K562 (cell line): Measurements from ENCODE around the gene TMED5. TPM values are rescaled to one million over a fixed set of nuclear protein-coding genes. Genes with fewer than 3 reads are reported as not detected.

Source experiments
- ARID4B ChIP-seq: sonication (generic); formaldehyde crosslinking; IDR thresholded peaks from 2 replicates; pipeline ENCODE4 v1.8.0; 2022; ENCODE audit warnings: mild to moderate bottlenecking, missing genetic modification reagents
- DNMT1 ChIP-seq: fragments of 450-650 bp; IDR thresholded peaks from 2 replicates; pipeline ENCODE4 v1.6.1; 2016; ENCODE audit warnings: antibody characterized with exemption, mild to moderate bottlenecking
- EP300 ChIP-seq: IDR thresholded peaks from 2 replicates; pipeline ENCODE4 v1.6.1; 2012; ENCODE audit warnings: low read length, improper control_type of control experiment
- ETV5 ChIP-seq: sonication (generic); formaldehyde crosslinking; IDR thresholded peaks from 2 replicates; pipeline ENCODE4 v1.4.0; 2020; ENCODE audit warnings: low read depth, mild to moderate bottlenecking, missing genetic modification reagents
- JUN ChIP-seq, 2 experiments: sonication (generic) in 1 of 2; formaldehyde crosslinking in 1 of 2; IDR thresholded peaks; 2 replicates each; pipeline versions ENCODE4 v1.6.1 to v1.8.0; 2012 to 2022; ENCODE audit warnings: borderline replicate concordance in 2 of 2, mild to moderate bottlenecking in 2 of 2, improper control_type of control experiment in 1 of 2, low read depth in 1 of 2, low read length in 1 of 2, missing genetic modification reagents in 1 of 2
- LCOR ChIP-seq: sonication (generic); formaldehyde crosslinking; IDR thresholded peaks from 2 replicates; pipeline ENCODE4 v1.8.0; 2022; ENCODE audit warnings: mild to moderate bottlenecking, missing genetic modification reagents
- MEF2D ChIP-seq: conservative IDR thresholded peaks from 2 replicates; pipeline ENCODE4 v1.6.1; 2016; ENCODE audit warnings: low read depth, missing genetic modification characterization, missing compliant biosample characterization
- PHF20 ChIP-seq: fragments of 450-650 bp; IDR thresholded peaks from 2 replicates; pipeline ENCODE4 v1.6.1; 2018; ENCODE audit not compliant: partially characterized antibody
- POLR2AphosphoS5 ChIP-seq: IDR thresholded peaks from 2 replicates; pipeline ENCODE4 v1.6.1; 2011; ENCODE audit warnings: mild to moderate bottlenecking, low read depth, low read length, moderate library complexity; ENCODE audit not compliant: control insufficient read depth, insufficient read depth
- RAD51 ChIP-seq: fragments of 450-650 bp; IDR thresholded peaks from 2 replicates; pipeline ENCODE4 v1.7.1; 2016; ENCODE audit warnings: low read depth, mild to moderate bottlenecking, borderline replicate concordance
- RNF2 ChIP-seq: sonication (generic); IDR thresholded peaks from 2 replicates; pipeline ENCODE4 v1.6.1; 2016
- SAP30 ChIP-seq: fragments of 200-600 bp; sonication (generic); IDR thresholded peaks from 2 replicates; pipeline ENCODE4 v1.6.1; 2012; ENCODE audit warnings: borderline replicate concordance, low read depth, mild to moderate bottlenecking, moderate library complexity, low read length, control low read depth, inconsistent platforms; ENCODE audit not compliant: insufficient read depth, poor library complexity, severe bottlenecking
- SIRT6 ChIP-seq: IDR thresholded peaks from one replicate; pipeline ENCODE4 v1.6.1; 2012; ENCODE audit warnings: low read depth, mild to moderate bottlenecking, control low read depth, inconsistent platforms, low read length, moderate library complexity
- SMAD1 ChIP-seq: fragments of 150-350 bp; IDR thresholded peaks from 2 replicates; pipeline ENCODE4 v1.6.1; 2014; ENCODE audit warnings: low read length, low read depth; ENCODE audit not compliant: partially characterized antibody
- ZBTB11 ChIP-seq, 3 experiments: fragments of 200-800 bp in 1 of 3; fragments of 250-450 bp in 1 of 3; fragments of 450-650 bp in 1 of 3; sonication (Bioruptor Pico) in 1 of 3; sonication (Bioruptor generic) in 1 of 3; formaldehyde crosslinking in 1 of 3; IDR thresholded peaks; 2 replicates each; pipeline versions ENCODE4 v1.6.1 to v1.8.0; 2016 to 2022; ENCODE audit warnings: mild to moderate bottlenecking in 2 of 3, missing genetic modification characterization in 2 of 3, missing compliant biosample characterization in 1 of 3, moderate library complexity in 1 of 3
- polyA plus RNA-seq, 8 experiments: library from polyadenylated mRNA; depleted of rRNA in 4 of 8; stranded (reverse) in 5 of 8; unstranded in 3 of 8; fragments of >200 nt; fragmentation: Nextera tagmentation in 2 of 8; fragmentation: Illumina TruSeq in 1 of 8; extraction: Ambion mirVana in 2 of 8; extraction: Trizol in 1 of 8; gene quantifications; 2 replicates each; pipeline versions ENCODE4 v1.2.1 to v1.2.3, GENCODE V29; 2011 to 2014; ENCODE audit warnings: inconsistent platforms in 1 of 8, missing spikeins in 1 of 8
- total RNA-seq, 7 experiments: library from RNA; depleted of rRNA in 6 of 7; stranded (reverse); fragments of >200 nt in 6 of 7; fragmentation: Illumina TruSeq in 2 of 7; extraction: Trizol in 2 of 7; gene quantifications; 2 replicates each; pipeline versions ENCODE4 v1.2.1 to v1.2.3, GENCODE V29; 2011 to 2021; ENCODE audit warnings: low replicate concordance in 1 of 7
- TF ChIP-seq, protein P1 (sequence below), 2 experiments: fragments of 450-650 bp; IDR thresholded peaks; 2 replicates each; pipeline ENCODE4 v1.6.1; 2016

The TMED5 gene
- total and polyA plus RNA-seq, 9 of the 15 experiments (the other 6 are each of a cell fraction or from before 2014, with no cell fraction given): 28.7 to 83.7 (median 67.2) TPM

DNA sequence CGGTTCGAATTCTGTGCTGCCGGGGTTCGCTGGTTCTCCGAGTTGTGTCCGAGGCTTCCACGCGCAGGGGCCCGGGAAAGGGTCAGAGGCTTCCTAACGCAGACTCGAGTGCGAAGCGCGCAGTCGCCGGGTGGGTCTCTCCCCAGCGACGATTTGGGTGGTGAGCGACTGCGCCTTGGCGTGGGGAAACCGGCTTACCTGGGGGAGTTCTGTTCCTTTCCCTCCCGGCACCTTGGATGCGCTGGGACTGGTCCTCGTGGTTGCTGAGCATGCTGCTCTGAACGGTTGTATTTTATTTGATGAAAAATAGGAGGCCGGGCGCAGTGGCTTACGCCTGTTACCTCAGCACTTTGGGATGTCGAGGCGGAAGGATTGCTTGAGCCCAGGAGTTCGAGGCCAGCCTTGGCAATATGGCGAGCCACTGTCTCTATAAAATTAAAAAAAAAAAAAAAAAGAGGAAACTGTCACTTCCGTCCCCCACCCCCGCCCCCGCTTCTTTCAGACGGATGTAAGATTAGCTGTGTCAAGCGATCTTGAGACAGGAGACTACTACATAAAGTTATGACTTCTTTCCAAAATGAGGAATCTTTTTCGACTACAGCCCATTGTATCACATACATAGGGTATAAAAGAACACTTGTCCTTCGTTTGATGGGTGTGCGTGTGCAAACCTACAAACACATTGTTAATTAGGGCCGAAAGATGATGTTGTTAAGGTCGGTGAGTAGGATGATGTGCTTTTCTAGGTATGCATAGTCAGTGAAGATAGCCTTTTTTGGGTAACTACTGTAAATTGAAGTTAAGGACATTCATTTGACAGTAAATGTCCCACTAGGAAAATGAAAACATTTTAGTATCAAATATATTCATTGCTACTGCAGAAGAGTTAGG is 755 bp upstream of the TMED5 start, which contains the start of gene CCDC18 (continued):
- TF ChIP-seq LCOR (CRISPR knock-in tag) (peak; percentile 5; the same call in 1 of the 2 replicates), JUN (IDR thresholded peaks at IDR 0.05; ENCODE audit: borderline replicate concordance, low read depth, low read length) (peak; percentile 1; the same call in 1 of the 2 replicates), JUN (CRISPR knock-in tag; IDR thresholded peaks at IDR 0.05; ENCODE audit: borderline replicate concordance) (no peak), POLR2AphosphoS5 (peak; percentile 56; the same call in 1 of the 2 replicates), PHF20 (no peak), SMAD1 (no peak), MEF2D (tag) (no peak), EP300 (peak; percentile 58), SAP30 (peak; percentile 97), DNMT1 (no peak), SIRT6 (no peak), ETV5 (CRISPR knock-in tag) (peak; percentile 78; the same call in 1 of the 2 replicates), RNF2 (no peak), ZBTB11 (CRISPR knock-in tag; IDR thresholded peaks at IDR 0.05) (peak in 1 of 3 experiments; percentile 69; a peak in 2 of 6 replicates), ARID4B (peak; percentile 71; the same call in 1 of the 2 replicates), RAD51 (no peak)
- TF ChIP-seq, protein P1, sequence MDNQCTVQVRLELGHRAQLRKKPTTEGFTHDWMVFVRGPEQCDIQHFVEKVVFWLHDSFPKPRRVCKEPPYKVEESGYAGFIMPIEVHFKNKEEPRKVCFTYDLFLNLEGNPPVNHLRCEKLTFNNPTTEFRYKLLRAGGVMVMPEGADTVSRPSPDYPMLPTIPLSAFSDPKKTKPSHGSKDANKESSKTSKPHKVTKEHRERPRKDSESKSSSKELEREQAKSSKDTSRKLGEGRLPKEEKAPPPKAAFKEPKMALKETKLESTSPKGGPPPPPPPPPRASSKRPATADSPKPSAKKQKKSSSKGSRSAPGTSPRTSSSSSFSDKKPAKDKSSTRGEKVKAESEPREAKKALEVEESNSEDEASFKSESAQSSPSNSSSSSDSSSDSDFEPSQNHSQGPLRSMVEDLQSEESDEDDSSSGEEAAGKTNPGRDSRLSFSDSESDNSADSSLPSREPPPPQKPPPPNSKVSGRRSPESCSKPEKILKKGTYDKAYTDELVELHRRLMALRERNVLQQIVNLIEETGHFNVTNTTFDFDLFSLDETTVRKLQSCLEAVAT (IDR thresholded peaks at IDR 0.05): peak in 1 of 2 experiments; percentile 81; a peak in 2 of 4 replicates
